HepG2 (cell line): ENCODE measurements around the gene SALL4. TPM values are rescaled to one million over a fixed set of nuclear protein-coding genes. Genes with fewer than 3 reads are reported as not detected.
A peak's percentile ranks its signal among the peaks of the same experiment; 100 is the strongest.

ENCODE experiments used
- ARID5B ChIP-seq: IDR thresholded peaks from 2 replicates; pipeline ENCODE4 v1.4.0; 2020; ENCODE audit warnings: mild to moderate bottlenecking, missing genetic modification reagents
- ARNT ChIP-seq: fragments of 450-650 bp; IDR thresholded peaks from 2 replicates; pipeline ENCODE4 v1.6.1; 2017
- ATRX ChIP-seq: sonication (generic); formaldehyde crosslinking; IDR thresholded peaks from 2 replicates; pipeline ENCODE4 v1.4.0; 2020; ENCODE audit warnings: missing genetic modification reagents, borderline replicate concordance
- BRD4 ChIP-seq: sonication (generic); formaldehyde crosslinking; IDR thresholded peaks from 2 replicates; pipeline ENCODE4 v1.4.0; 2020; ENCODE audit warnings: missing genetic modification reagents
- FLYWCH1 ChIP-seq: sonication (generic); formaldehyde crosslinking; IDR thresholded peaks from 2 replicates; pipeline ENCODE4 v1.8.1; 2023; ENCODE audit warnings: mild to moderate bottlenecking, missing genetic modification reagents
- KLF6 ChIP-seq: IDR thresholded peaks from 2 replicates; pipeline ENCODE4 v1.8.0; 2016; ENCODE audit warnings: missing biosample characterization, missing genetic modification reagents
- MAFG ChIP-seq: sonication (generic); formaldehyde crosslinking; IDR thresholded peaks from 2 replicates; pipeline ENCODE4 v1.5.1; 2020; ENCODE audit warnings: mild to moderate bottlenecking, missing genetic modification reagents
- MXI1 ChIP-seq: IDR thresholded peaks from 3 replicates; pipeline ENCODE4 v1.6.1; 2012; ENCODE audit warnings: low read depth, low read length, inconsistent platforms, borderline replicate concordance
- NFYB ChIP-seq: sonication (generic); formaldehyde crosslinking; IDR thresholded peaks from 2 replicates; pipeline ENCODE4 v1.4.0; 2020; ENCODE audit warnings: missing genetic modification reagents
- ZNF101 ChIP-seq: sonication (generic); formaldehyde crosslinking; IDR thresholded peaks from 2 replicates; pipeline ENCODE4 v1.4.0; 2020; ENCODE audit warnings: mild to moderate bottlenecking, low read depth, missing genetic modification reagents, borderline replicate concordance
- ZNF3 ChIP-seq: IDR thresholded peaks from 2 replicates; pipeline ENCODE4 v1.7.0; 2017; ENCODE audit warnings: inconsistent platforms
- ZNF550 ChIP-seq: sonication (generic); formaldehyde crosslinking; IDR thresholded peaks from 2 replicates; pipeline ENCODE4 v1.4.0; 2020; ENCODE audit warnings: mild to moderate bottlenecking, missing genetic modification reagents, borderline replicate concordance
- ZNF768 ChIP-seq: sonication (generic); formaldehyde crosslinking; IDR thresholded peaks from 2 replicates; pipeline ENCODE4 v1.4.0; 2020; ENCODE audit warnings: missing genetic modification reagents
- polyA plus RNA-seq, 8 experiments: library from polyadenylated mRNA; depleted of rRNA in 3 of 8; stranded (reverse) in 7 of 8; unstranded in 1 of 8; fragments of >200 nt; fragmentation: Illumina TruSeq in 4 of 8; extraction: Trizol in 4 of 8; gene quantifications; 2 replicates each; pipeline versions ENCODE4 v1.2.1 to v1.2.3, GENCODE V29; 2011 to 2016; ENCODE audit warnings: low read depth in 4 of 8, missing spikeins in 1 of 8, mixed read lengths in 1 of 8; ENCODE audit not compliant: insufficient read depth in 1 of 8
- total RNA-seq, 5 experiments: library from RNA; depleted of rRNA; stranded (reverse); fragments of >200 nt; fragmentation: Illumina TruSeq; extraction: Trizol; gene quantifications; 2 replicates each; pipeline ENCODE4 v1.2.3, GENCODE V29; 2016; ENCODE audit warnings: low read depth in 1 of 5
- TF ChIP-seq, protein P1 (sequence below): sonication (generic); formaldehyde crosslinking; IDR thresholded peaks from 2 replicates; pipeline ENCODE4 v1.4.0; 2020; ENCODE audit warnings: mild to moderate bottlenecking, missing genetic modification reagents, borderline replicate concordance
- TF ChIP-seq, protein P2 (sequence below): sonication (generic); formaldehyde crosslinking; IDR thresholded peaks from 2 replicates; pipeline ENCODE4 v1.4.0; 2020; ENCODE audit warnings: missing genetic modification reagents, borderline replicate concordance
- TF ChIP-seq, protein P3 (sequence below): sonication (generic); formaldehyde crosslinking; IDR thresholded peaks from 2 replicates; pipeline ENCODE4 v1.8.0; 2022; ENCODE audit warnings: mild to moderate bottlenecking, missing genetic modification reagents, borderline replicate concordance
- TF ChIP-seq, protein P4 (sequence below): sonication (generic); formaldehyde crosslinking; IDR thresholded peaks from 2 replicates; pipeline ENCODE4 v1.9.0; 2021; ENCODE audit warnings: missing genetic modification reagents, mild to moderate bottlenecking, borderline replicate concordance

SALL4 gene
- total and polyA plus RNA-seq, 2 of the 13 experiments (the other 11 are each of a cell fraction or from before 2014, with no cell fraction given) = 0.33 to 1.8 TPM

GRCh38 chr20:51760905-51761546 lies 41.3 kb downstream of the SALL4 start (continued):
- TF ChIP-seq, protein P1, sequence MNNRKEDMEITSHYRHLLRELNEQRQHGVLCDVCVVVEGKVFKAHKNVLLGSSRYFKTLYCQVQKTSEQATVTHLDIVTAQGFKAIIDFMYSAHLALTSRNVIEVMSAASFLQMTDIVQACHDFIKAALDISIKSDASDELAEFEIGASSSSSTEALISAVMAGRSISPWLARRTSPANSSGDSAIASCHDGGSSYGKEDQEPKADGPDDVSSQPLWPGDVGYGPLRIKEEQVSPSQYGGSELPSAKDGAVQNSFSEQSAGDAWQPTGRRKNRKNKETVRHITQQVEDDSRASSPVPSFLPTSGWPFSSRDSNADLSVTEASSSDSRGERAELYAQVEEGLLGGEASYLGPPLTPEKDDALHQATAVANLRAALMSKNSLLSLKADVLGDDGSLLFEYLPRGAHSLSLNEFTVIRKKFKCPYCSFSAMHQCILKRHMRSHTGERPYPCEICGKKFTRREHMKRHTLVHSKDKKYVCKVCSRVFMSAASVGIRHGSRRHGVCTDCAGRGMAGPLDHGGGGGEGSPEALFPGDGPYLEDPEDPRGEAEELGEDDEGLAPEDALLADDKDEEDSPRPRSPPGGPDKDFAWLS (CRISPR knock-in tag) = no peak
- 0 out of 2 replicates have a peak, but pooled peaks have one; percentile 29 for TF ChIP-seq ZNF768 (CRISPR knock-in tag)
- TF ChIP-seq, protein P2, sequence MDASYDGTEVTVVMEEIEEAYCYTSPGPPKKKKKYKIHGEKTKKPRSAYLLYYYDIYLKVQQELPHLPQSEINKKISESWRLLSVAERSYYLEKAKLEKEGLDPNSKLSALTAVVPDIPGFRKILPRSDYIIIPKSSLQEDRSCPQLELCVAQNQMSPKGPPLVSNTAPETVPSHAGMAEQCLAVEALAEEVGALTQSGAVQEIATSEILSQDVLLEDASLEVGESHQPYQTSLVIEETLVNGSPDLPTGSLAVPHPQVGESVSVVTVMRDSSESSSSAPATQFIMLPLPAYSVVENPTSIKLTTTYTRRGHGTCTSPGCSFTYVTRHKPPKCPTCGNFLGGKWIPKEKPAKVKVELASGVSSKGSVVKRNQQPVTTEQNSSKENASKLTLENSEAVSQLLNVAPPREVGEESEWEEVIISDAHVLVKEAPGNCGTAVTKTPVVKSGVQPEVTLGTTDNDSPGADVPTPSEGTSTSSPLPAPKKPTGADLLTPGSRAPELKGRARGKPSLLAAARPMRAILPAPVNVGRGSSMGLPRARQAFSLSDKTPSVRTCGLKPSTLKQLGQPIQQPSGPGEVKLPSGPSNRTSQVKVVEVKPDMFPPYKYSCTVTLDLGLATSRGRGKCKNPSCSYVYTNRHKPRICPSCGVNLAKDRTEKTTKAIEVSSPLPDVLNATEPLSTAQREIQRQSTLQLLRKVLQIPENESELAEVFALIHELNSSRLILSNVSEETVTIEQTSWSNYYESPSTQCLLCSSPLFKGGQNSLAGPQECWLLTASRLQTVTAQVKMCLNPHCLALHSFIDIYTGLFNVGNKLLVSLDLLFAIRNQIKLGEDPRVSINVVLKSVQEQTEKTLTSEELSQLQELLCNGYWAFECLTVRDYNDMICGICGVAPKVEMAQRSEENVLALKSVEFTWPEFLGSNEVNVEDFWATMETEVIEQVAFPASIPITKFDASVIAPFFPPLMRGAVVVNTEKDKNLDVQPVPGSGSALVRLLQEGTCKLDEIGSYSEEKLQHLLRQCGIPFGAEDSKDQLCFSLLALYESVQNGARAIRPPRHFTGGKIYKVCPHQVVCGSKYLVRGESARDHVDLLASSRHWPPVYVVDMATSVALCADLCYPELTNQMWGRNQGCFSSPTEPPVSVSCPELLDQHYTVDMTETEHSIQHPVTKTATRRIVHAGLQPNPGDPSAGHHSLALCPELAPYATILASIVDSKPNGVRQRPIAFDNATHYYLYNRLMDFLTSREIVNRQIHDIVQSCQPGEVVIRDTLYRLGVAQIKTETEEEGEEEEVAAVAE (CRISPR knock-in tag) = no peak
- TF ChIP-seq NFYB = no peak
- TF ChIP-seq ZNF101 (CRISPR knock-in tag) = no peak
- peak; percentile 92 for TF ChIP-seq ARID5B (CRISPR knock-in tag)
- TF ChIP-seq BRD4 (CRISPR knock-in tag) = no peak
- TF ChIP-seq, protein P3, sequence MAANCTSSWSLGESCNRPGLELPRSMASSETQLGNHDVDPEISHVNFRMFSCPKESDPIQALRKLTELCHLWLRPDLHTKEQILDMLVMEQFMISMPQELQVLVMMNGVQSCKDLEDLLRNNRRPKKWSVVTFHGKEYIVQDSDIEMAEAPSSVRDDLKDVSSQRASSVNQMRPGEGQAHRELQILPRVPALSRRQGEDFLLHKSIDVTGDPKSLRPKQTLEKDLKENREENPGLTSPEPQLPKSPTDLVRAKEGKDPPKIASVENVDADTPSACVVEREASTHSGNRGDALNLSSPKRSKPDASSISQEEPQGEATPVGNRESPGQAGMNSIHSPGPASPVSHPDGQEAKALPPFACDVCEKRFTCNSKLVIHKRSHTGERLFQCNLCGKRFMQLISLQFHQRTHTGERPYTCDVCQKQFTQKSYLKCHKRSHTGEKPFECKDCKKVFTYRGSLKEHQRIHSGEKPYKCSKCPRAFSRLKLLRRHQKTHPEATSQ (CRISPR knock-in tag) = no peak
- TF ChIP-seq ZNF3 (CRISPR knock-in tag) = no peak
- no peak; the same call in 2 of the 3 replicates for TF ChIP-seq MXI1
- no peak for TF ChIP-seq MAFG (CRISPR knock-in tag)
- TF ChIP-seq ZNF550 (CRISPR knock-in tag) = no peak
- no peak for TF ChIP-seq FLYWCH1
- no peak for TF ChIP-seq ATRX (CRISPR knock-in tag)
- TF ChIP-seq KLF6 (CRISPR knock-in tag) = no peak
- no peak for TF ChIP-seq ARNT
- TF ChIP-seq, protein P4, sequence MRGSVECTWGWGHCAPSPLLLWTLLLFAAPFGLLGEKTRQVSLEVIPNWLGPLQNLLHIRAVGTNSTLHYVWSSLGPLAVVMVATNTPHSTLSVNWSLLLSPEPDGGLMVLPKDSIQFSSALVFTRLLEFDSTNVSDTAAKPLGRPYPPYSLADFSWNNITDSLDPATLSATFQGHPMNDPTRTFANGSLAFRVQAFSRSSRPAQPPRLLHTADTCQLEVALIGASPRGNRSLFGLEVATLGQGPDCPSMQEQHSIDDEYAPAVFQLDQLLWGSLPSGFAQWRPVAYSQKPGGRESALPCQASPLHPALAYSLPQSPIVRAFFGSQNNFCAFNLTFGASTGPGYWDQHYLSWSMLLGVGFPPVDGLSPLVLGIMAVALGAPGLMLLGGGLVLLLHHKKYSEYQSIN (CRISPR knock-in tag) = no peak
